C4-2B (cell line): ENCODE data around the gene ZNF138.

Experiments used
- ZFX ChIP-seq: fragments of 450-650 bp; IDR thresholded peaks from 2 replicates; pipeline ENCODE4 v1.6.1; 2017
- TF ChIP-seq, protein P1 (sequence below): fragments of 450-650 bp; conservative IDR thresholded peaks from 2 replicates; pipeline ENCODE4 v1.5.1; 2017; ENCODE audit warnings: mild to moderate bottlenecking

DNA sequence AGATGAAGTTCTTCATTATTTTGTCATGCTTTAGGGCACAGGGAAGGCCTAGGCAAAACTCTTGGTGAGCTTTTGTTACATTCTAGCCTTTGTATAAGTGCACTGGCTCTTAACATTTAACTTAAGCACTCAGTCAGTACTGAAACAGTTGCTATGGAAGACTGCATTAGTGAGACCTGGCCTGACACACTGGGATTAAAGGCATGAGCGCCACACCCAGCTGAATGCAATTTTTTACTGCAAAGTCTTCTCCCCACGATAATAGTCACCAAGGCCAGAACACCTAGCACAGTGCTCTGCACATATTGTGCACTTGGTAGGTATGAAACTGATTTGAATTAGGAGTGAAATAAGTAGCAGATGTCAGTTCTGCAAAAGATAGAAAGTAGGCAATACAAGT lies 41.2 kb upstream of the ZNF138 start:
- TF ChIP-seq, protein P1, sequence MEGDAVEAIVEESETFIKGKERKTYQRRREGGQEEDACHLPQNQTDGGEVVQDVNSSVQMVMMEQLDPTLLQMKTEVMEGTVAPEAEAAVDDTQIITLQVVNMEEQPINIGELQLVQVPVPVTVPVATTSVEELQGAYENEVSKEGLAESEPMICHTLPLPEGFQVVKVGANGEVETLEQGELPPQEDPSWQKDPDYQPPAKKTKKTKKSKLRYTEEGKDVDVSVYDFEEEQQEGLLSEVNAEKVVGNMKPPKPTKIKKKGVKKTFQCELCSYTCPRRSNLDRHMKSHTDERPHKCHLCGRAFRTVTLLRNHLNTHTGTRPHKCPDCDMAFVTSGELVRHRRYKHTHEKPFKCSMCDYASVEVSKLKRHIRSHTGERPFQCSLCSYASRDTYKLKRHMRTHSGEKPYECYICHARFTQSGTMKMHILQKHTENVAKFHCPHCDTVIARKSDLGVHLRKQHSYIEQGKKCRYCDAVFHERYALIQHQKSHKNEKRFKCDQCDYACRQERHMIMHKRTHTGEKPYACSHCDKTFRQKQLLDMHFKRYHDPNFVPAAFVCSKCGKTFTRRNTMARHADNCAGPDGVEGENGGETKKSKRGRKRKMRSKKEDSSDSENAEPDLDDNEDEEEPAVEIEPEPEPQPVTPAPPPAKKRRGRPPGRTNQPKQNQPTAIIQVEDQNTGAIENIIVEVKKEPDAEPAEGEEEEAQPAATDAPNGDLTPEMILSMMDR = no peak
- TF ChIP-seq ZFX = no peak
